Hematopoietic multipotent progenitor cell treated with erythropoietin and hydrocortisone succinate and interleukin-3 and kit ligand, for 4 days (in vitro differentiated cells): ENCODE data around the gene DCC.

ENCODE experiments used
- DNase-seq: peaks from one replicate; pipeline ENCODE4 v3.0.0-alpha.2; 2015

DCC gene

GRCh38 chr18:52701219-52701935 lies 361.4 kb downstream of the DCC start:
- DNase-seq, result no peak

- DNase-seq, result no peak
Measured at GRCh38 chr18:52715421-52715820, 375.4 kb downstream of the DCC start.

GRCh38 chr18:52715991-52716390 lies 376.0 kb downstream of the DCC start:
- DNase-seq, result no peak

GRCh38 chr18:52716973-52717372 lies 377.0 kb downstream of the DCC start:
- DNase-seq, result peak; percentile 1

GRCh38 chr18:52722904-52723303 lies 382.9 kb downstream of the DCC start:
- no peak for DNase-seq

- no peak for DNase-seq
Measured at GRCh38 chr18:52723550-52723970, 383.6 kb downstream of the DCC start.

- DNase-seq, result no peak
Measured at GRCh38 chr18:52730972-52731619, 391.1 kb downstream of the DCC start.

GRCh38 chr18:52738946-52739345 lies 398.9 kb downstream of the DCC start:
- no peak for DNase-seq

GRCh38 chr18:52746986-52747385 lies 407.0 kb downstream of the DCC start:
- DNase-seq, result no peak

GRCh38 chr18:52747869-52748268 lies 407.9 kb downstream of the DCC start:
- DNase-seq, result no peak

- DNase-seq, result no peak
Measured at GRCh38 chr18:52748343-52748742, 408.3 kb downstream of the DCC start.

GRCh38 chr18:52749542-52749941 lies 409.5 kb downstream of the DCC start:
- DNase-seq, result no peak

GRCh38 chr18:52750995-52751394 lies 411.0 kb downstream of the DCC start:
- DNase-seq, result no peak

- no peak for DNase-seq
Measured at GRCh38 chr18:52764316-52764715, 424.3 kb downstream of the DCC start.

- DNase-seq, result no peak
Measured at GRCh38 chr18:52766002-52766545, 426.1 kb downstream of the DCC start.

GRCh38 chr18:52781113-52781512 lies 441.1 kb downstream of the DCC start:
- no peak for DNase-seq

- DNase-seq, result no peak
Measured at GRCh38 chr18:52791321-52791720, 451.3 kb downstream of the DCC start.

- DNase-seq, result no peak
Measured at GRCh38 chr18:52812834-52813233, 472.8 kb downstream of the DCC start.

GRCh38 chr18:52813635-52814416 lies 473.8 kb downstream of the DCC start:
- no peak for DNase-seq

GRCh38 chr18:52815651-52816050 lies 475.7 kb downstream of the DCC start:
- DNase-seq, result no peak

- no peak for DNase-seq
Measured at GRCh38 chr18:52816121-52816520, 476.1 kb downstream of the DCC start.

GRCh38 chr18:52822160-52822559 lies 482.2 kb downstream of the DCC start:
- no peak for DNase-seq

GRCh38 chr18:52824126-52824525 lies 484.1 kb downstream of the DCC start:
- no peak for DNase-seq

GRCh38 chr18:52826994-52827393 lies 487.0 kb downstream of the DCC start:
- DNase-seq, result no peak
